ENCODE results near the gene XKR8. TPM values are rescaled to one million over a fixed set of nuclear protein-coding genes. Genes with fewer than 3 reads are reported as not detected.

Gene XKR8
- polyA plus RNA-seq, 1 donor from 2014 or later: not detected

DNA sequence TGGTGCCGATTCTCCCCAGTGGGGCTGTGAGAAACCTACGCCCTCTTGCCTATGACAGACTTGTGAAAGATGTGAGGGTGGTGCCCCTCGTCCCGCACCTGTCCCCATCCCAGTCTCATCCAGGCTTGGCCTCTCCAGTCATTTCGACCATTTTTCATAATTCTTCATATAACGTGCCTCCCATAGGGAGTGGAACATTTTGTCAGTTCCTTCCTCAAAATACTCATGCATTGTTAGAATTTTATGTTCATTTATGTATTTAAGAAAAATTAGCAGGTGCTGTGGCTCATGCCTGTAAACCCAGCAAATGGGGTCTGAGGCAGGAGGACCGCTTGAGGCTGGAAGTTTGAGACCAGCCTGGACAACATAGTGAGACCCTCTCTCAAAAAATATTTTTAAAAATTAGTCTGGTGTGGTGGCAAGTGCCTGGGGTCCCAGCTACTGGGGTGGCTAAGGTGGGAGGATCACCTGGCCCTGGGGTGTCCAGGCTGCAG, 44.6 kb upstream of the XKR8 start:
- Histone ChIP-seq H3K4me2 (ENCODE audit: low read length) (peak overlapping the region; percentile 10), H4K20me1 (ENCODE audit: insufficient read depth) (no peaks in the 10 kb centered on the region), H3K36me3 (ENCODE audit: insufficient read depth, low read length) (no peaks in the 10 kb centered on the region), H3K79me2 (replicated peaks; ENCODE audit: insufficient read depth, low read length) (peaks cover 4% of the 10 kb centered on the region), H2AFZ (ENCODE audit: low read depth, low read length) (peak overlapping the region; percentile 94), H3K27me3 (ENCODE audit: insufficient read depth, low read depth, low read length) (no peaks in the 10 kb centered on the region), H3K4me3 (ENCODE audit: low read length) (peak overlapping the region; percentile 98), H3K9ac (ENCODE audit: low read length) (peak overlapping the region; percentile 29), H3K9me3 (ENCODE audit: low read length) (no peaks in the 10 kb centered on the region), H3F3A (ENCODE audit: insufficient read depth, low read length, poor library complexity, severe bottlenecking) (no peaks in the 10 kb centered on the region), H3K9me2 (ENCODE audit: insufficient read depth, low read length) (no peaks in the 10 kb centered on the region), H3K27ac (ENCODE audit: low read length) (peak overlapping the region; percentile 77)
- TF ChIP-seq POLR2AphosphoS5 (IDR thresholded peaks at IDR 0.05) (no peak), RAD21 (conservative IDR thresholded peaks at IDR 0.05) (no peak), EZH2 (IDR thresholded peaks at IDR 0.05; ENCODE audit: borderline replicate concordance, insufficient read depth, low read length, poor library complexity, severe bottlenecking) (no peak), TAF1 (IDR thresholded peaks at IDR 0.05; ENCODE audit: low read depth) (no peak), MXI1 (conservative IDR thresholded peaks at IDR 0.05; ENCODE audit: poor library complexity, severe bottlenecking) (no peak), EP300 (conservative IDR thresholded peaks at IDR 0.05; ENCODE audit: poor library complexity, severe bottlenecking) (peak; percentile 7), REST (IDR thresholded peaks at IDR 0.05; ENCODE audit: borderline replicate concordance) (no peak), SMC3 (conservative IDR thresholded peaks at IDR 0.05; ENCODE audit: poor library complexity) (no peak)
- TF ChIP-seq, protein P1, sequence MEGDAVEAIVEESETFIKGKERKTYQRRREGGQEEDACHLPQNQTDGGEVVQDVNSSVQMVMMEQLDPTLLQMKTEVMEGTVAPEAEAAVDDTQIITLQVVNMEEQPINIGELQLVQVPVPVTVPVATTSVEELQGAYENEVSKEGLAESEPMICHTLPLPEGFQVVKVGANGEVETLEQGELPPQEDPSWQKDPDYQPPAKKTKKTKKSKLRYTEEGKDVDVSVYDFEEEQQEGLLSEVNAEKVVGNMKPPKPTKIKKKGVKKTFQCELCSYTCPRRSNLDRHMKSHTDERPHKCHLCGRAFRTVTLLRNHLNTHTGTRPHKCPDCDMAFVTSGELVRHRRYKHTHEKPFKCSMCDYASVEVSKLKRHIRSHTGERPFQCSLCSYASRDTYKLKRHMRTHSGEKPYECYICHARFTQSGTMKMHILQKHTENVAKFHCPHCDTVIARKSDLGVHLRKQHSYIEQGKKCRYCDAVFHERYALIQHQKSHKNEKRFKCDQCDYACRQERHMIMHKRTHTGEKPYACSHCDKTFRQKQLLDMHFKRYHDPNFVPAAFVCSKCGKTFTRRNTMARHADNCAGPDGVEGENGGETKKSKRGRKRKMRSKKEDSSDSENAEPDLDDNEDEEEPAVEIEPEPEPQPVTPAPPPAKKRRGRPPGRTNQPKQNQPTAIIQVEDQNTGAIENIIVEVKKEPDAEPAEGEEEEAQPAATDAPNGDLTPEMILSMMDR (IDR thresholded peaks at IDR 0.05; ENCODE audit: poor library complexity, severe bottlenecking): peak; percentile 3

DNA sequence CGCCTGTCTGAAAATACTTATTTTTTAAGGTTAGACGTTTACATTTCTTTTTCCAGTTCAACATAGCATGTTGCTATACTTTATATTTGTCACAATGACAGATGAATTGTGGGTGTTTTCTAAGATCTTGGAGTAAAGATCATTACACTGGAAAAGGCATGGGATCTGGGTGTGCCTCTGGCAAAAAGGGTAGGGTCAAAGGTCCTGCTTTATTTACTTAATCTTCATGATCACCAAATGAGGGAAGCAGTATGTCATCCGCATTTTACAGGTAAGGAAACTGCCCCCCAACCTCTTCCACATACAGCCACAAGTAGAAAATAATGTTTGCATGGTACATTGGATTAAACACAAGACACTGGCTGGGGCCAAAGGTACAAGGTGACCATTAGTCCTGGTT, 37.5 kb upstream of the XKR8 start:
- no peak overlapping the region for H2AFZ ChIP-seq (ENCODE audit: low read depth, low read length)

More for the DNA sequence above, 37.5 kb upstream of the XKR8 start:
- no peaks in the 10 kb centered on the region for H3F3A ChIP-seq (ENCODE audit: insufficient read depth, low read length, poor library complexity, severe bottlenecking)
- no peaks in the 10 kb centered on the region for H3K27me3 ChIP-seq (ENCODE audit: insufficient read depth, low read depth, low read length)
- TF ChIP-seq SMC3 (conservative IDR thresholded peaks at IDR 0.05; ENCODE audit: poor library complexity): no peak
- no peak for TF ChIP-seq EP300 (conservative IDR thresholded peaks at IDR 0.05; ENCODE audit: poor library complexity, severe bottlenecking)
- TF ChIP-seq MXI1 (conservative IDR thresholded peaks at IDR 0.05; ENCODE audit: poor library complexity, severe bottlenecking): no peak
- TF ChIP-seq POLR2AphosphoS5 (IDR thresholded peaks at IDR 0.05): no peak
- TF ChIP-seq TAF1 (IDR thresholded peaks at IDR 0.05; ENCODE audit: low read depth): no peak
- TF ChIP-seq, protein P1 (IDR thresholded peaks at IDR 0.05; ENCODE audit: poor library complexity, severe bottlenecking): no peak
- TF ChIP-seq RAD21 (conservative IDR thresholded peaks at IDR 0.05): no peak
- TF ChIP-seq REST (IDR thresholded peaks at IDR 0.05; ENCODE audit: borderline replicate concordance): no peak
- no peak for TF ChIP-seq EZH2 (IDR thresholded peaks at IDR 0.05; ENCODE audit: borderline replicate concordance, insufficient read depth, low read length, poor library complexity, severe bottlenecking)
- no peaks in the 10 kb centered on the region for H3K79me2 ChIP-seq (replicated peaks; ENCODE audit: insufficient read depth, low read length)
- no peak overlapping the region for H3K4me3 ChIP-seq (ENCODE audit: low read length)
- H3K9me3 ChIP-seq (ENCODE audit: low read length): no peaks in the 10 kb centered on the region
- H3K9me2 ChIP-seq (ENCODE audit: insufficient read depth, low read length): no peaks in the 10 kb centered on the region
- H3K27ac ChIP-seq (ENCODE audit: low read length): no peak overlapping the region
- no peak overlapping the region for H3K4me2 ChIP-seq (ENCODE audit: low read length)
- H4K20me1 ChIP-seq (ENCODE audit: insufficient read depth): no peaks in the 10 kb centered on the region
- no peaks in the 10 kb centered on the region for H3K36me3 ChIP-seq (ENCODE audit: insufficient read depth, low read length)
- no peak overlapping the region for H3K9ac ChIP-seq (ENCODE audit: low read length)
